GM12891 (cell line): ENCODE data around the gene SDHB.

Experiments
- POLR2A ChIP-seq: IDR thresholded peaks from 2 replicates; pipeline ENCODE4 v1.6.1; 2011; ENCODE audit warnings: low read depth, low read length, control low read depth
- POLR2AphosphoS5 ChIP-seq: IDR thresholded peaks from 2 replicates; pipeline ENCODE4 v1.6.1; 2011; ENCODE audit warnings: low read depth, low read length, control low read depth
- TAF1 ChIP-seq: IDR thresholded peaks from 2 replicates; pipeline ENCODE4 v1.6.1; 2011; ENCODE audit warnings: low read depth, low read length, control low read depth

DNA sequence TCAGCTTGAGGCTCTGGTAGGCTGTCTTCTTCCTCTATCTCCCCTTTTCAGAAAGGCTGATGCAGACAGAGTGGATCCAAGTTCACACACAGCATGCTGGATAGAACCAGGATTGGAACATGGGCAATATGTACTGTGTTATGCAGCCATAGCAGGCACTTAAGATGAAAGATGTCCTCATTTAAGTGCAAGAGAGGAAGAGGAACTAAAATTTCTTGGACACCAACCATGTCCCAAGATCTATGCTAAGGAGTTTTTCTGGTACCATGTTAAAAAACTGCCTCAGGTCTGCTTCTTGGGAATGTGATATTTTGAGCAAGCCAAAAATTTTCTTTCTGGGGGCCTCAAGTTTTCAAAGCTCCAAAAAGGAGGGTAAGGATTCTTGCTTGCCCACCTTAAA, 1.2 kb downstream of the SDHB start:
- TF ChIP-seq POLR2A (no peak), POLR2AphosphoS5 (no peak), TAF1 (no peak)
